ENCODE results near the gene BCL11A. TPM values are rescaled to one million over a fixed set of nuclear protein-coding genes. Genes with fewer than 3 reads are reported as not detected.

Gene BCL11A
- total RNA-seq, 1 experiment from 2014 or later = 0.33 TPM

- in situ Hi-C loops (cut with HindIII; ENCODE audit: low pct_unique_long_range_greater_than_20kb, low sequenced_read_pairs) = no loop called here
- H3K9me3 ChIP-seq (ENCODE audit: control insufficient read depth, insufficient read depth, low read depth, low read length) = no peaks in the 10 kb centered on the region
- H3K27ac ChIP-seq (ENCODE audit: low read length) = no peak overlapping the region
These were observed 4.1 kb downstream of the BCL11A start for GRCh38 chr2:60549238-60549927.

GRCh38 chr2:60548845-60549237 is 4.6 kb downstream of the BCL11A start:
- ChIA-PET POLR2A (no interaction called here), CTCF (no interaction called here)
- H3K4me1 ChIP-seq (ENCODE audit: control insufficient read depth, insufficient read depth, low read length) = peaks cover 11% of the 10 kb centered on the region
- H3K9me3 ChIP-seq (ENCODE audit: control insufficient read depth, insufficient read depth, low read depth, low read length) = no peaks in the 10 kb centered on the region
- peaks cover 47% of the 10 kb centered on the region for H3K27me3 ChIP-seq (ENCODE audit: control insufficient read depth, insufficient read depth, low read length)
- intact Hi-C loops (cut with micrococcal nuclease; ENCODE audit: unreplicated experiment) = no loop called here
- no peaks in the 10 kb centered on the region; the same call in 1 of the 2 replicates for H3K36me3 ChIP-seq (ENCODE audit: control insufficient read depth, insufficient read depth, low read length)
- no peak for ATAC-seq
- no peak overlapping the region for H3K27ac ChIP-seq (ENCODE audit: low read length)
- in situ Hi-C loops (cut with HindIII; ENCODE audit: low pct_unique_long_range_greater_than_20kb, low sequenced_read_pairs) = no loop called here
- no peak overlapping the region for H3K4me3 ChIP-seq (ENCODE audit: low read depth in 2 of 2, low read length in 2 of 2)
- BruUV-seq (replicated peaks) = no TSS peak
- no peak for DNase-seq (ENCODE audit: low read depth, low spot score)
- TF ChIP-seq SIN3A (IDR thresholded peaks at IDR 0.05; ENCODE audit: borderline replicate concordance, insufficient read depth, low read depth, low read length) = no peak
- TF ChIP-seq CTCF (IDR thresholded peaks at IDR 0.05) = no peak
- TF ChIP-seq POLR2AphosphoS5 (IDR thresholded peaks at IDR 0.05; ENCODE audit: low read depth, low read length) = no peak
- TF ChIP-seq TCF7L2 (IDR thresholded peaks at IDR 0.05; ENCODE audit: low read depth, low read length) = no peak
- TF ChIP-seq REST (IDR thresholded peaks at IDR 0.05; ENCODE audit: insufficient read depth in 1 of 2, low read depth in 2 of 2, low read length in 1 of 2) = no peak

More at GRCh38 chr2:60549238-60549927, 4.1 kb downstream of the BCL11A start:
- intact Hi-C loops (cut with micrococcal nuclease; ENCODE audit: unreplicated experiment) = no loop called here
- ATAC-seq (no peak), DNase-seq (ENCODE audit: low read depth, low spot score) (no peak)
- ChIA-PET CTCF (interaction anchor here (0.6 to 1.0 kb wide), 2 partner anchors 32 to 1322 kb away, joined by 3 to 4 read pairs; no protein-coding TSS in a partner anchor), POLR2A (no interaction called here)
- no TSS peak for BruUV-seq (replicated peaks)
- Histone ChIP-seq H3K27me3 (ENCODE audit: control insufficient read depth, insufficient read depth, low read length) (peaks cover 42% of the 10 kb centered on the region), H3K4me1 (ENCODE audit: control insufficient read depth, insufficient read depth, low read length) (peaks cover 11% of the 10 kb centered on the region), H3K4me3 (ENCODE audit: low read depth in 2 of 2, low read length in 2 of 2) (peak overlapping the region; percentile 56 to 68), H3K36me3 (ENCODE audit: control insufficient read depth, insufficient read depth, low read length) (no peaks in the 10 kb centered on the region; the same call in 1 of the 2 replicates)
- no peak for TF ChIP-seq CTCF (IDR thresholded peaks at IDR 0.05)
- TF ChIP-seq TCF7L2 (IDR thresholded peaks at IDR 0.05; ENCODE audit: low read depth, low read length) = no peak
- TF ChIP-seq POLR2AphosphoS5 (IDR thresholded peaks at IDR 0.05; ENCODE audit: low read depth, low read length) = no peak
- no peak for TF ChIP-seq REST (IDR thresholded peaks at IDR 0.05; ENCODE audit: insufficient read depth in 1 of 2, low read depth in 2 of 2, low read length in 1 of 2)
- no peak for TF ChIP-seq SIN3A (IDR thresholded peaks at IDR 0.05; ENCODE audit: borderline replicate concordance, insufficient read depth, low read depth, low read length)
